T-helper 1 cell treated with Interleukin-12 subunit alpha and Interleukin-12 subunit beta and Interleukin-4 antibody, amounts not matched to agents 30 μg/mL and 1 μg/mL, for 36 hours (primary cell): ENCODE data around the gene ARHGEF17.
A peak's percentile ranks its signal among the peaks of the same experiment; 100 is the strongest.

Experiments
- H3K27ac Mint-ChIP-seq: one replicate; pipeline ENCODE4 v1.8.0; 2021; ENCODE audit warnings: mild to moderate bottlenecking, mixed read lengths
- H3K27me3 Mint-ChIP-seq: one replicate; pipeline ENCODE4 v1.8.0; 2021; ENCODE audit warnings: low read depth, mixed read lengths
- H3K36me3 Mint-ChIP-seq: one replicate; pipeline ENCODE4 v1.8.0; 2021; ENCODE audit warnings: low read depth, mixed read lengths
- H3K4me1 Mint-ChIP-seq: one replicate; pipeline ENCODE4 v1.8.0; 2021; ENCODE audit warnings: low read depth, mixed read lengths
- H3K4me3 Mint-ChIP-seq: one replicate; pipeline ENCODE4 v1.8.0; 2021; ENCODE audit warnings: mild to moderate bottlenecking, moderate library complexity, mixed read lengths
- H3K9me3 Mint-ChIP-seq: one replicate; pipeline ENCODE4 v1.8.0; 2021; ENCODE audit warnings: mixed read lengths

The ARHGEF17 gene

DNA sequence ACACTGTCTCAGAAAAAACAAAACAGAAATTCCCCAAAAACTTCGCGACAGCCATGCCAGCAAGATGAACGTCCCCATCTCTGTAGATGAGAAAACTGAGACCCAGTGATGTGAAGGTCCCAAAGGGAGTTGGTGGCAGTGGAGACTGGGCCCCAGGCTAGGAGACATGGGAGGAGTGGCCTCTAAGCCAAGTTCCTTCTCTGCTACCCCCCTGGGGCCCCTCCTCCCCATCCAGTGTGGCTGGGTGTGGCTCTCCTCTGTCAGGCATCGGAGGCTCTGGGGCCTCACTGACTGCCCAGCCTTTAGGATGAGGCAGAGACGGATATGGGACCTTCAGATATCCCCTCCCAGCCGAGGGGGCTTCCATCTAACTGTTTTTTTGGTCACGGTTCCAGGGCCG is 77.9 kb downstream of the ARHGEF17 start:
- Mint-ChIP-seq H3K4me1 (peaks cover 55% of the 10 kb centered on the region), H3K27ac (peak overlapping the region; percentile 78), H3K36me3 (peaks cover 2% of the 10 kb centered on the region), H3K27me3 (no peaks in the 10 kb centered on the region), H3K4me3 (peak overlapping the region; percentile 74), H3K9me3 (no peaks in the 10 kb centered on the region)

DNA sequence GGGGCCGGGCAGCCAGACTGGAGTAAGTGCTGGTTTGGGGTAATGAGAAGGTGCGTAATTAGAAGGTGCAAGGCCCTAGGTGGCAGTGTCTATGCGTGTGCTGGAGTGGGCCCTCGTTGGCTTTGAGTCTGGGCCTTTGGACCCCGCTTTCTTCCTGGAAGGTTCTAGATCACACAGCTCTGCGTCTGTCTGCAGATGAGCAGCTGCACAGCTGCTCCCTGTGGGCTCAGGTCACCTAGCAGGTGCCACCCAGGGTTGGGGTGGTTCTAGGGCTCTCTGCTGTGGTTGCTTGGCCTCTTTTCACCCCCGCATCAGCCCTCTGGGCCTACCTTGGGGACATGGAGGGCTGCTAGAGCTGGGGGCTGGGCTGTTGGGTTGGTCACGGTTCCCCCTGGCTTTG is 78.5 kb downstream of the ARHGEF17 start:
- Mint-ChIP-seq H3K27me3 (no peaks in the 10 kb centered on the region), H3K27ac (peak overlapping the region; percentile 78), H3K36me3 (peaks cover 2% of the 10 kb centered on the region), H3K4me3 (peak overlapping the region; percentile 7), H3K9me3 (no peaks in the 10 kb centered on the region), H3K4me1 (peaks cover 52% of the 10 kb centered on the region)

DNA sequence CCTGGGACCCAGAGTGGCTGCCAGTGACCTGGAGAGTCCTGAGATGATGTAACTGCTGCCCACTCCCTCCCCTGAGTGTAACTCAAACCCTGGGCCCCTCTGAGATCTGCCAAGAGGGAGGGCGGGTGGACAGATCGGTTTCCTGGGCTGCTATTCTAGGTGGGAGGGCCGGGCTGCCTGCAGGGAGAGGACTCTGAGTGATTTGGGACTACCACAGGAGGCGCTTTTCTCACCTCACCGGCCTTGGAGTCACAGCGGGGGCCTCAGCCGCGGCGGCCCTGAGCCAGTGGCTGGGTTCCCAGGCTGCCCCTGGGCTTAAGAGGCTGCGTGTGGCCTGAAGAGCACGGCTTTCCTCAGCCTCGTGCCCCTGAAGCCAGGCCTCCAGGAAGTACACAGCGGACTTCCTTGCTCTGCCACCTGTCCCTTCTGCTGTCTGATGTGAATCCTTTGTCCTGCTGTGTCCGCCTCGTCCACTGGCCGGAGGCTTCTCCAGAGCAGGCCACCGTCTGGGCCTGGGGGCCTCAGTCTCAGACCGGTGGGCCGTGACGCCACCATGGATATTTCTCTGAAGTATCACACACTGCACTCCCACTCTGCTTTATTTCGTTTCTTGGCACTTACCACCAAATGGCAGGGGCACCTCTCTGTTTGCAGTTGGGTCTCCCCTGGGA is 79.7 kb downstream of the ARHGEF17 start:
- peak overlapping the region; percentile 77 for H3K27ac Mint-ChIP-seq
- peaks cover 2% of the 10 kb centered on the region for H3K36me3 Mint-ChIP-seq
- H3K27me3 Mint-ChIP-seq, result no peaks in the 10 kb centered on the region
- no peak overlapping the region for H3K4me3 Mint-ChIP-seq
- H3K9me3 Mint-ChIP-seq, result no peaks in the 10 kb centered on the region
- H3K4me1 Mint-ChIP-seq, result peaks cover 43% of the 10 kb centered on the region

DNA sequence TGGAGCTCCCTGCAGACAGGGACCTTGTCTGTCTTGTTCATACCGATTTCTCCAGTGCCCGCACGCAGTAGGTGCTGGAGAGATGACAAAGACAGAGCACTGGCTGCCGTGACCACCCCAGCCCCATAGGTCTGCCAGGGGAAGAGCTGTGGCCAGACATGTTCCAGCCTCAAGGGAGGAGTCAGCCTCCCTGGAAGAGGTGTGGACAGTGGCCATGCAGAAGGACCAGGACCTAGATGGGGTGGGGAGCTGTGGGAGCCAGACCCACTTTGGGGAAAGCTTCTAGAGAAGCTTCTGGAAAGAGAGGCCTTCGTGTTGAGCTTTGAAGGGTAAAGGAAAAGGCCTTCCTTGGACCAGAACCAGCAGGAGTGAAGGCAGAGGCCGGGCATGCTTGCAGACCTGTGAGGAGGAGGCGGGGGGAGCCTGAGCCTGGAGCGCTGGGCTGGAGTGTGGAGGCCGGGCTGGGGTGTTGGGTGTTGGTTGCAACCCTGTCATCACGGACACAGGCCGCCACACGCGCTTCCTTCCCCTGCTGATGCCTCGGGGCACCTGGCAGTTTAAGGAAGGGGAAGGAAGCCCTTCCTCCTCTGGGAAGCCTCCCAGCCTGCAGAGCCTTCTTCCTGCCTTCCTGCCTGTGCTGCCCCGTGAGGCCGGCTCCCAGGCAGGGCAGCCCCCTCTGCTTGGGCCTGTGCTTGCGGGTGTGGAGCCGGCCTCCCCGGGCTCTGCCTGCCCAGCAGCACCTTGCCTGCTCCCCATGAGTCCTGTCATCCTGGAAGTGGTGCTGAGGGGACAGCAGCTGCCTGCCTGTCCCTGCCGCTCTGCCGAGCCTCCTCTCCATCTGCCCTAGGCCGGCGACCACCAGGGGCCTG is 80.4 kb downstream of the ARHGEF17 start:
- Mint-ChIP-seq H3K9me3 (no peaks in the 10 kb centered on the region), H3K4me3 (no peak overlapping the region), H3K4me1 (peaks cover 40% of the 10 kb centered on the region), H3K36me3 (peaks cover 3% of the 10 kb centered on the region), H3K27ac (peak overlapping the region; percentile 73), H3K27me3 (no peaks in the 10 kb centered on the region)

DNA sequence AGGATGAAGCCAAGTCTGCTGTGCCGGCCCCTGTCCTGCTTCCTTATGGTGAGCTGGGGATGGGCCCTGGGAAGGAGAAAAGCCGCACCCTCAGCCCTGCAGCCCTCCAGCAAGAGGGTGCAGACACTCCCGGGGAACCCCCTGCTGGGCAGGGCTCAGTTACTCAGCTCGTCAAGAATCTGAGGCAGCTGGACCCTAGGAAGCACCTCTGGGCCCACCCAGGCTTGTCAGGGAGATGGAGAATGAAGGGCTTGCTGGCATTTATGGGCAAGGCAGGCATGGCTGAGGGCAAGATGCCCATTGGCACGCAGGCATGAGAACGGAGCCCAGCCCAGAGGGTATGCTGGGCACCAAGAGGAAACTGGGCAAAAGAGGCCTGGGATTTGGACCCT is 81.1 kb downstream of the ARHGEF17 start:
- Mint-ChIP-seq H3K36me3 (peaks cover 5% of the 10 kb centered on the region), H3K9me3 (no peaks in the 10 kb centered on the region), H3K27ac (no peak overlapping the region), H3K27me3 (no peaks in the 10 kb centered on the region), H3K4me1 (peaks cover 34% of the 10 kb centered on the region), H3K4me3 (no peak overlapping the region)

DNA sequence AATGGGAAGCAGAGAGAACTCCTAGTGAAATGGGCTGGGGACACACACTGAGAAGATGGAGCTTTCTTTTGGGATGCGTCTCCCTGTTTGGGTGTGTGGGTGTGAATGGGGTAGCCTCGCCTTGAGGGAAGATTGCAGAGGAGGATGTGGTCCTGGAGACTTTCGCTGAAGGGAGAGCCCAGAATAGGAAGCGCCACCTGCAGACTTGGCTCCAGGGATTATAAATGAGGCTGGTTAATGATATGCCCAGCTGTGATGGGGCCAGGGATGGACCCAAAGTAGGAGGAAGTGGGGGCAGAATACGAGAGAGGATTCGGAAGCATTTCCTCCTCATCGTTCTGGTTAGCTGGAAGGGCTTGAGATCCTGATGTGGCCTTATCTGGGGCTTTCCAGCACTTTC is 81.8 kb downstream of the ARHGEF17 start:
- H3K9me3 Mint-ChIP-seq, result no peaks in the 10 kb centered on the region
- H3K27me3 Mint-ChIP-seq, result no peaks in the 10 kb centered on the region
- H3K36me3 Mint-ChIP-seq, result peaks cover 5% of the 10 kb centered on the region
- H3K27ac Mint-ChIP-seq, result peak overlapping the region; percentile 68
- no peak overlapping the region for H3K4me3 Mint-ChIP-seq
- H3K4me1 Mint-ChIP-seq, result peaks cover 26% of the 10 kb centered on the region

DNA sequence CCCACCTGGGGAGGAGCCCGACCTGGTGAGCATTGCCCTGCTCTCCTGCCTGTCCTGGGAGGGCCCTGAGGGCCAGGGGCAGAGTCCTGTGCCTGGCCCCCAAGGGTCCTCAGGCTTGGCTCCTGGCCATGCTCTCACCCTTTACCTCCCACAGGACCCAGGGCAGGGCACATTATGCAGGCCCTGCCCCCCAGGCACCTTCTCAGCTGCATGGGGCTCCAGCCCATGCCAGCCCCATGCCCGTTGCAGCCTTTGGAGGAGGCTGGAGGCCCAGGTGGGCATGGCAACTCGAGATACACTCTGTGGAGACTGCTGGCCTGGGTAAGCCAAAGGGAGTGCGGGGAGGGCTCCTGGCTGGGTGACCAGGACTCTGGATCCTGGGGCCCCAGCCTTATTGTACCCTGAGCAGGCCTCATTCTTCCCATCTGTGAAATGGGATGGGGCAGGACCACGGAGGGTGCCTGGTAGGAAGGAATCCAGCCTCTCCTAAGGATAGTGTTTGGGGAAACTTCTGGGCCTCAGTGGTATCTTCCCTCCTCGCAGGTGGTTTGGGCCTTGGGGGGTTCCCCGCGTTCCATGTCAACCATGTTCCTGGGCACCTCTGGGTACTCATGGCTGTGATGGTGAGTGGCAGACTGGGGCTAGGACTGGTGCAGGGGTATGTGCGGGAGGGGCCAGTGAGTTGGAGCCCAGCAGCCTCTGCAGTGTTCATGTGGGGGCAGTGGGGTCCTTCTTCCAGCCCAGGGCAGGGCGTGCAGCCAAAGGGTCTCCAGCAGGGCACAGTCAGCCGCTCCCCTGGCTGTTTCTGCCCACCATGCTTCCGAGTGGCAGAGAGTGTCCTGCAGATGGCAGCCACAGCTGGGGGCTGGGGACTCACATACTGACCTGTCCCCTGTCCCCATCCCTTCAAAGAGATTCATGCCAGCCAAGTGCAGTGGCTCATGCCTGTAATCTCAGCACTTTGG is 82.8 kb downstream of the ARHGEF17 start:
- no peak overlapping the region for H3K27ac Mint-ChIP-seq
- peaks cover 6% of the 10 kb centered on the region for H3K36me3 Mint-ChIP-seq
- no peaks in the 10 kb centered on the region for H3K27me3 Mint-ChIP-seq
- peaks cover 16% of the 10 kb centered on the region for H3K4me1 Mint-ChIP-seq
- no peak overlapping the region for H3K4me3 Mint-ChIP-seq
- no peaks in the 10 kb centered on the region for H3K9me3 Mint-ChIP-seq

DNA sequence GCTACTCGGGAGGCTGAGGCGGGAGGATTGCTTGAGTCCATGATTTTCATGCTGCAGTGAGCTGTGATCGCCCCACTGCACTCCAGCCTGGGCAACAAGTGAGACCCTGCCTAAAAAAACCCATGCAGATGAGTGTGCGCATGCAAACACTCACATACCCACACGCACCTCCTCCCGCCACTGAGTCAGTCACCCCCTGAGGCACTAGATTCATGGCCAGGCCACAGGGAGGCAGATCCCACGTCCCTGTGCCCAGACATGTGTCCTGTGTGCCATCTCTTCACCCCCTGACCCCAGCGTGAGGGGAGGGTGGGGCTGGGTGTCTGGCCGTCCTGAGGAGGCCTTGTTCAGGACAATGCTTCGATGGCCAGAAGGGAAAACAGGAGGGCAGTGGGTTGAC is 83.6 kb downstream of the ARHGEF17 start:
- Mint-ChIP-seq H3K36me3 (peaks cover 12% of the 10 kb centered on the region), H3K27me3 (no peaks in the 10 kb centered on the region), H3K4me1 (peaks cover 11% of the 10 kb centered on the region), H3K27ac (no peak overlapping the region), H3K9me3 (no peaks in the 10 kb centered on the region), H3K4me3 (no peak overlapping the region)

DNA sequence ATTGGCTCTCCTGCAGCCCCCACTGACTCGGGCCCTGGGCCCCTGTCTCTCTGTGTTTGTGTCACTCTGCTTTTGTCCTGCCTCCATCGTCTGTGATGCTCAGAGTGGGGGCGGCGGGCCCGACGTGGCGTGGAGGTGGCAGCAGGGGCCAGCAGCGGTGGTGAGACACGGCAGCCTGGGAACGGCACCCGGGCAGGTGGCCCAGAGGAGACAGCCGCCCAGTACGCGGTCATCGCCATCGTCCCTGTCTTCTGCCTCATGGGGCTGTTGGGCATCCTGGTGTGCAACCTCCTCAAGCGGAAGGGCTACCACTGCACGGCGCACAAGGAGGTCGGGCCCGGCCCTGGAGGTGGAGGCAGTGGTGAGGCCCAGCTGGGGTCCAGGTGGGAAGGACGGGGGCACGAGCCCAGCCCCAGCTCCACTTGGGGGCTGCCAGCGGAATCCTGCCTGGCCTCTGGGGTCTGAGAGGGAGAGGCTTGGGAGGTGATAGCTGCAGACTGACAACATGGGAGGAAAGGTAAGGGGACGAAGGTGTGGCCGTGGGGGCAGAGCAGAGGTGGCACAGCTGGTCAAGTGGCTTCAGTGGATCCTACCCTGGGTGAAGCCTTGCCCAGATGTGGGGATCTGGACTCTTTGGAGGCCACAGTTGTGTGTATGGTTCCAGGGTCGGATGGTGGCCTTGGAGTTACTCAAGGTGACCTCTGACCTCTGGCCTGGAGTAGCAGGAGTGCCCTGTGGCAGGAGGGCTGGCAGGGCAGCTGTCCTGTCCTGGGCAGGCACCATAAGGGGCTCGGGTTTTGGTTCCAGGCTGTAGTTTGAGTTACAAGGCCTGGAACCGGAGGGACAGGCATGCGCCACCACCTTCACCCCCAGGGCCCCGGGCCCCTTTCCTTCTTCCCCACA is 84.3 kb downstream of the ARHGEF17 start:
- Mint-ChIP-seq H3K27ac (no peak overlapping the region), H3K4me1 (peaks cover 8% of the 10 kb centered on the region), H3K9me3 (no peaks in the 10 kb centered on the region), H3K4me3 (no peak overlapping the region), H3K36me3 (peaks cover 15% of the 10 kb centered on the region), H3K27me3 (no peaks in the 10 kb centered on the region)

DNA sequence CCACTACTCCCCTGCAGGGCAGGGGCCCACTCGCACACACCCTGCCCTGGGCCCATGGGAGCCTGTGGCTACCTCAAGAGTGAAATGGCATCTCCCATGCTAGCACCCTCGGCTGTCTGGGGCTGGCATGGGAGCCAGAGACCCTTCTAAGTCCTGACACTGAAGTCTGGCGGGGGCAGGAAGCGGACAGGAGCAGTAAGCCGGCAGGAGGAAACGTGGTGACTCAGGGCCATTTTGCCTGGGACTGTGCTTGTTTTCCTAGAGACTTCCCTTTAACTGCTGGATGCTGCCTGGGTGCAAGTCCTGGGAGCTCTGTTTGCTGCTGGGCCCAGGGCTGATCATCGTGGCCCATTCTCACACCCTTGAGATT is 84.9 kb downstream of the ARHGEF17 start:
- no peaks in the 10 kb centered on the region for H3K9me3 Mint-ChIP-seq
- H3K27ac Mint-ChIP-seq, result no peak overlapping the region
- peaks cover 15% of the 10 kb centered on the region for H3K36me3 Mint-ChIP-seq
- H3K4me3 Mint-ChIP-seq, result no peak overlapping the region
- H3K4me1 Mint-ChIP-seq, result peaks cover 6% of the 10 kb centered on the region
- no peaks in the 10 kb centered on the region for H3K27me3 Mint-ChIP-seq

DNA sequence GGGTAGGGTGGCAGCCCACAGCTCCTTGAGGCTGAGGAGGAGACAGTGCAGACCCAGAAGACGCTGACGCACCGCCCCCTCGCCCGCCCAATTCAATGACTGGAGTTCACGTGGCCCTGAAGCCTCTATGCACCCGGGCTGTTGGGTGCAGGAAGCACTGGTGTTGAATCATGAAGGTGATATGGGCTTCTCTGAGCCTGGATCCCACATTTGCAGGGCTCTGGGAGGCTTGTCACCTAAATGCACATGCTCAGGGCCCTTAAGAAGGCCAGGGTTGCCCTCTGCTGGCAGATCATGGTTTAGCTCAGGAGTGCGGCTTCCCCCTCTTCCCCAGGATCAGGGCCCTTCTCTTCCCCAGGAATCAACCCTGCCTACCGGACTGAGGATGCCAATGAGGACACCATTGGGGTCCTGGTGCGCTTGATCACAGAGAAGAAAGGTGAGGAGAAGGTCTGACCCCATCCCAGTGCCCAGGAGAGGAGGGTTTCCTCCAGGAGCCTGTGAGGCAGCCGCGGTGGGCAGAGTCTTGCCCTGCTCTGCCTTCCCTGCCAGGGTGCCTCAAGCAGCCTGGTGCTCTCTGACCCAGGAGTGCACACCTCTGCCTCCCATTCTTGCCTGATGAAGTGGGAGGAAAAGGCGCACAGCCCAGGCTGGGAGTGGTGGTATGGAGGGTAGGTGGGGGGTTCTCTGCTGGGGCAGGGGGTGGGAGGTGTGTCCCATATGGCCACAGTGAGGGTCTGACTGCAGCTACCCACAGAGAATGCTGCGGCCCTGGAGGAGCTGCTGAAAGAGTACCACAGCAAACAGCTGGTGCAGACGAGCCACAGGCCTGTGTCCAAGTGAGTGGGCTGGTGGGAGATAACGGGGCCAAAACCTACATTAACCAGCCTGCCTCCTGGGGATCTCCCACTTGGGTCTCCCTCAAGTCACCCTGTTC is 85.7 kb downstream of the ARHGEF17 start:
- peaks cover 15% of the 10 kb centered on the region for H3K36me3 Mint-ChIP-seq
- no peak overlapping the region for H3K4me3 Mint-ChIP-seq
- no peaks in the 10 kb centered on the region for H3K27me3 Mint-ChIP-seq
- no peak overlapping the region for H3K27ac Mint-ChIP-seq
- H3K9me3 Mint-ChIP-seq, result no peaks in the 10 kb centered on the region
- H3K4me1 Mint-ChIP-seq, result peaks cover 4% of the 10 kb centered on the region

DNA sequence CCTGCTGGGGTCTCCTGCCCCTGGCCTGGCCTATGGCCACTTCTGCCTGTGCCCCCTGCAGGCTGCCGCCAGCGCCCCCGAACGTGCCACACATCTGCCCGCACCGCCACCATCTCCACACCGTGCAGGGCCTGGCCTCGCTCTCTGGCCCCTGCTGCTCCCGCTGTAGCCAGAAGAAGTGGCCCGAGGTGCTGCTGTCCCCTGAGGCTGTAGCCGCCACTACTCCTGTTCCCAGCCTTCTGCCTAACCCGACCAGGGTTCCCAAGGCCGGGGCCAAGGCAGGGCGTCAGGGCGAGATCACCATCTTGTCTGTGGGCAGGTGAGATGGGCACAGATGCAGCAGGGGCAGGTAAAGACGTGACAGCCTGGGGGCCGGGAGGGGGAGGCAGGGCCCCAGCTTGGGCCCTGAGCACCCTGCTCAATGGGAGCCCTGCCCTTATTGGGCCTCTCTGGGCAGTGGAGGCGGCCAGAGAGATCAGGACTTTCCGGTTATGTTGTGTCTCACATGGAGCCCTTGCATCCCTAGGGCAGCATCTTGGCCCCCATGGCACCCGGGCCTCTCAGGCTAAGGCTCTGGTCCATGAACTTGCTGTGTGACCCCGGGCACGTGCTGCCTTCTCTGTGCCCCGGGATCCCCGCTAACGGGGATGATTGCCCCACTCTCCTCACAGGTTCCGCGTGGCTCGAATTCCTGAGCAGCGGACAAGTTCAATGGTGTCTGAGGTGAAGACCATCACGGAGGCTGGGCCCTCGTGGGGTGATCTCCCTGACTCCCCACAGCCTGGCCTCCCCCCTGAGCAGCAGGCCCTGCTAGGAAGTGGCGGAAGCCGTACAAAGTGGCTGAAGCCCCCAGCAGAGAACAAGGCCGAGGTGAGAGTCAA is 86.6 kb downstream of the ARHGEF17 start:
- Mint-ChIP-seq H3K27ac (no peak overlapping the region), H3K36me3 (peaks cover 15% of the 10 kb centered on the region), H3K9me3 (no peaks in the 10 kb centered on the region), H3K4me3 (no peak overlapping the region), H3K4me1 (peaks cover 6% of the 10 kb centered on the region), H3K27me3 (no peaks in the 10 kb centered on the region)
